Activated CD8-positive, alpha-beta memory T cell treated with anti-CD3 and anti-CD28 coated beads for 1 hour (primary cell): ENCODE results near the gene LDB2.
"Not testable (repeated sequence)": the region's sequence is repeated elsewhere in the genome, so short reads cannot be mapped to it uniquely, and the experiment has no call there.

Source experiments
- DNase-seq, 2 donors: peaks; one replicate each; pipeline ENCODE4 v3.0.0-alpha.2; 2020; ENCODE audit warnings: low read depth in 1 of 2; ENCODE audit errors: extremely low read depth in 1 of 2

Gene LDB2

GRCh38 chr4:16579866-16580265 is 318.6 kb downstream of the LDB2 start:
- no peak for DNase-seq

- DNase-seq: no peak
Measured at GRCh38 chr4:16577177-16577576, 321.3 kb downstream of the LDB2 start.

GRCh38 chr4:16574981-16575380 is 323.5 kb downstream of the LDB2 start:
- DNase-seq: no peak

- no peak for DNase-seq
Measured at GRCh38 chr4:16573739-16574138, 324.7 kb downstream of the LDB2 start.

GRCh38 chr4:16573206-16573605 is 325.2 kb downstream of the LDB2 start:
- no peak for DNase-seq

GRCh38 chr4:16572631-16573030 is 325.8 kb downstream of the LDB2 start:
- DNase-seq: no peak

- no peak for DNase-seq
Measured at GRCh38 chr4:16572161-16572560, 326.3 kb downstream of the LDB2 start.

GRCh38 chr4:16569790-16570189 is 328.7 kb downstream of the LDB2 start:
- no peak for DNase-seq

GRCh38 chr4:16557316-16557715 is 341.1 kb downstream of the LDB2 start:
- DNase-seq: not testable (repeated sequence)

- no peak for DNase-seq
Measured at GRCh38 chr4:16555156-16555555, 343.3 kb downstream of the LDB2 start.

- DNase-seq: no peak
Measured at GRCh38 chr4:16550531-16550930, 347.9 kb downstream of the LDB2 start.

- DNase-seq: no peak
Measured at GRCh38 chr4:16545656-16546055, 352.8 kb downstream of the LDB2 start.

GRCh38 chr4:16544869-16545268 is 353.6 kb downstream of the LDB2 start:
- DNase-seq: no peak

GRCh38 chr4:16544251-16544721 is 354.2 kb downstream of the LDB2 start:
- no peak for DNase-seq

- DNase-seq: no peak
Measured at GRCh38 chr4:16537926-16538325, 360.5 kb downstream of the LDB2 start.

- DNase-seq: no peak
Measured at GRCh38 chr4:16532240-16532970, 366.0 kb downstream of the LDB2 start.

- no peak for DNase-seq
Measured at GRCh38 chr4:16530688-16531635, 367.5 kb downstream of the LDB2 start.

GRCh38 chr4:16524911-16525554 is 373.4 kb downstream of the LDB2 start:
- no peak for DNase-seq

GRCh38 chr4:16524406-16524805 is 374.0 kb downstream of the LDB2 start:
- DNase-seq: no peak

GRCh38 chr4:16523526-16523925 is 374.9 kb downstream of the LDB2 start:
- not testable (repeated sequence) for DNase-seq

GRCh38 chr4:16521156-16521915 is 377.1 kb downstream of the LDB2 start:
- no peak for DNase-seq
